ENCODE measurements around the gene DNAH6.
A peak's percentile ranks its signal among the peaks of the same experiment; 100 is the strongest.

The DNAH6 gene

DNA sequence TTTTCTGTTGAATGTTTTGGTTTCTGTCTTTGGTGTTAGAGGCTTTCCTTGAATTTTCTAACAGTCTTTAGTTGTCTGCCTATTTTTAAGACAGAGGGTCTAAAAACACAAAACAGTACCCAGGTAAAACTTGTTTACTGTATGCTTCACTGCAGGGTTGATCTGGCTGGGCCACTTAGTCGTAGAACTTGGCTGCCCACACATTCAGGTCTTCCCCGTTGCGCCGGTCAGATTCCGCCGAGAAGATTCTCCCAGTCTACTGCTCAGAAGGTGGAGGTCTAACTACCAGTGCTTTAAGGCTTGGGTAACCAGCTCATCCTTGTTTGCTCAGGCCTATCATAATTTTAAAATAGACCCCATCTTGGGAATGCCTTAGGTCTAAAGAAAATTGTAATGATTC, 24.6 kb upstream of the DNAH6 start:
- H3K4me3 ChIP-seq (ENCODE audit: low read length) = no peak overlapping the region
- no peak for DNase-seq (ENCODE audit: low read depth)
- TF ChIP-seq, protein P1, sequence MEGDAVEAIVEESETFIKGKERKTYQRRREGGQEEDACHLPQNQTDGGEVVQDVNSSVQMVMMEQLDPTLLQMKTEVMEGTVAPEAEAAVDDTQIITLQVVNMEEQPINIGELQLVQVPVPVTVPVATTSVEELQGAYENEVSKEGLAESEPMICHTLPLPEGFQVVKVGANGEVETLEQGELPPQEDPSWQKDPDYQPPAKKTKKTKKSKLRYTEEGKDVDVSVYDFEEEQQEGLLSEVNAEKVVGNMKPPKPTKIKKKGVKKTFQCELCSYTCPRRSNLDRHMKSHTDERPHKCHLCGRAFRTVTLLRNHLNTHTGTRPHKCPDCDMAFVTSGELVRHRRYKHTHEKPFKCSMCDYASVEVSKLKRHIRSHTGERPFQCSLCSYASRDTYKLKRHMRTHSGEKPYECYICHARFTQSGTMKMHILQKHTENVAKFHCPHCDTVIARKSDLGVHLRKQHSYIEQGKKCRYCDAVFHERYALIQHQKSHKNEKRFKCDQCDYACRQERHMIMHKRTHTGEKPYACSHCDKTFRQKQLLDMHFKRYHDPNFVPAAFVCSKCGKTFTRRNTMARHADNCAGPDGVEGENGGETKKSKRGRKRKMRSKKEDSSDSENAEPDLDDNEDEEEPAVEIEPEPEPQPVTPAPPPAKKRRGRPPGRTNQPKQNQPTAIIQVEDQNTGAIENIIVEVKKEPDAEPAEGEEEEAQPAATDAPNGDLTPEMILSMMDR (conservative IDR thresholded peaks at IDR 0.05; ENCODE audit: low read depth, low read length) = no peak

GRCh38 chr2:84492571-84492970, 23.7 kb upstream of the DNAH6 start:
- no peak overlapping the region for H3K4me3 ChIP-seq (ENCODE audit: low read length)
- TF ChIP-seq, protein P1 (conservative IDR thresholded peaks at IDR 0.05; ENCODE audit: low read depth, low read length) = no peak
- DNase-seq (ENCODE audit: low read depth) = no peak

- H3K4me3 ChIP-seq (ENCODE audit: low read length) = no peak overlapping the region
- peak; percentile 68 for DNase-seq (ENCODE audit: low read depth)
- TF ChIP-seq, protein P1 (conservative IDR thresholded peaks at IDR 0.05; ENCODE audit: low read depth, low read length) = no peak
These were observed 22.8 kb upstream of the DNAH6 start for GRCh38 chr2:84493514-84493913.

DNA sequence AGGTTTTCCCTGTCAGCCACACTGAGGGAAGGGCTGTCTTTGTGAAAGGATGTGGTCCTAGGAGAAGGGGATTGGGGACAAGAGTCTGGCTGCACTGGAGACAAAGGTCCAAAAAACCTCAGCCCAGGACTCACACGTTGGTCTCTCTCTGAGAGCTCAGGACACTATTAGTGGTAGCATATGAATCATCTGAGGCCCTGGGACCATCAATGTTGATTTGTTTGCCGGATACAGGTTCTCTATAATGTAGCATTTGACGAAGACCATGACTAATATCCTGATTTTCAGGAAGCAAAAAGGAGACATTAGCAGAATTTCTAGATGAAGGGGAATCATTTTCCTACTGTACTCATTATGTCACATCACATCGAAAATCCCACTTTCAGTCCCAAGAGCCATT, 22.2 kb upstream of the DNAH6 start:
- DNase-seq (ENCODE audit: low read depth) = no peak

DNA sequence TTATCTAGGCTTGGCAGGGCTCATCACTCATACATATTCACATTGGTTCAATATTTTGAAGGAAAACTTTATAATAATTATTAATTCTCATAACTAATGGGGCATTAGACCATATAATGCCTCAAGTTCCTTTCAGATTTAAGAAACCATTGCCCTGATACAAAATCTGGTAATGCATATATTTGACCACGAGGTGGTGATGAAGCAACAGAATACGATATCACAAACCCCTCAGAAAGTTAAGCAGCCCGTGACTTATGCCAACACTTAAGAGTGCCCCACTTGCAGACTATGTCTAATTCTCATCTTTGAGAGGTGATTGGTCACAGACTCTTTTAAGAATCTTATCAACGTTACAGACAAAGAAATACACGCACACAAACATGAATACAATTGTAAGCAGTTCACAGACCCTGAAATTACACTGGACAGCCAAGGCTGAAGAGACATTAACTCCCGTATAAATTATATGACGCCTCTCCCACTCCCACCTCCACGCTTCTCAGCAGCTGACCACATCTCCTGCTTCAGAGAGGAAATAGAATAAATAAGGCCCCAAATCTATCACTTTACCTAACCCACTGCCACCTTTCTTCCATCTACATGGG, 20.7 kb upstream of the DNAH6 start:
- peak; percentile 34 for DNase-seq (ENCODE audit: low read depth)
- TF ChIP-seq, protein P1 (conservative IDR thresholded peaks at IDR 0.05; ENCODE audit: low read depth, low read length) = peak; percentile 65
- H3K4me3 ChIP-seq (ENCODE audit: low read length) = no peak overlapping the region

More for the DNA sequence above, 22.2 kb upstream of the DNAH6 start:
- TF ChIP-seq, protein P1 (conservative IDR thresholded peaks at IDR 0.05; ENCODE audit: low read depth, low read length) = no peak
- H3K4me3 ChIP-seq (ENCODE audit: low read length) = no peak overlapping the region

DNA sequence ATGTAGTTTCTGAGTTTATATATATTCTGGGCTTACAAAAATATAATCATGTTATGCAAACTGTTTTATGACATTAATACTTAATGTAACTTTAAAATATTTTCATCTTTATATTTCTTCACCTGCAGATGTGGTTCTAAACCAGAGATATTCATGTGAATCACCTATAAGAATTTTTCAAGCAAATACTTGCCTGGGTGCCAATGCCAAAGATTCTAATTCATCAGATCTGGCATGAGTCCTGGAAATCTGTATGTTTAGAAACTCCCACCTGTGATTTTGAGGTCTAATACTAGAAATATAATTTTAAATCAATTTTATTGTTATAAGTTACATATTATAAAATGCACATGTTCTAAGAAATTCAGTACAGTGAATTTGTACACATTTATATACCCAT, 19.9 kb upstream of the DNAH6 start:
- no peak overlapping the region for H3K4me3 ChIP-seq (ENCODE audit: low read length)
- DNase-seq (ENCODE audit: low read depth) = no peak
- TF ChIP-seq, protein P1 (conservative IDR thresholded peaks at IDR 0.05; ENCODE audit: low read depth, low read length) = no peak

DNA sequence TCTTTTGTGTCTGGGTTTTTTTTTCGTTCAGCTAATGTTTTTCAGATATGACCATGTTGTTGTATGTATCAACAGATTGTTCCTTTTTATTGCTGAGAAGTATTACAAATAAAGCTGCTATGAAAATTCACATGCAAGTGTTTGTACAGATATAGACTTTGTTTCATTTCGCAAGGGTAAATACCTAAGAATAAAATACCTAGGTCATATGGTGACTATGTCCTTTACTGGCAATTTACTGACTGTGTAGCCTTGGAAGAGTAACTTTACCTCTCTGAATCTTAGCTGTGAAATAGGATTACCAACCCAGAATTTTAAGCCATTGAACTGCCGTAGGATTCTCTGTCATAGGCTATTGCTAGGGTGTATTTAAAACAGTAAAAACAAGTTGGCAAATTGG, 19.0 kb upstream of the DNAH6 start:
- DNase-seq (ENCODE audit: low read depth) = no peak
- H3K4me3 ChIP-seq (ENCODE audit: low read length) = no peak overlapping the region
- TF ChIP-seq, protein P1 (conservative IDR thresholded peaks at IDR 0.05; ENCODE audit: low read depth, low read length) = no peak

Measured in retinal pigment epithelial cell (primary cell).